ENCODE data around the gene FAM177A1. TPM values are rescaled to one million over a fixed set of nuclear protein-coding genes. Genes with fewer than 3 reads are reported as not detected.

Gene FAM177A1
- total and polyA plus RNA-seq, 9 of the 15 experiments (the other 6 are each of a cell fraction or from before 2014, with no cell fraction given): 7.7 to 36.2 (median 29.9) TPM

- TF ChIP-seq ZBTB1 (CRISPR knock-in tag; IDR thresholded peaks at IDR 0.05; ENCODE audit: borderline replicate concordance, low read depth) (no peak), MLX (CRISPR knock-in tag; conservative IDR thresholded peaks at IDR 0.05) (no peak), FOXJ2 (tag; IDR thresholded peaks at IDR 0.05) (peak; percentile 54; the same call in 1 of the 2 replicates), SMARCC2 (IDR thresholded peaks at IDR 0.05; ENCODE audit: low read depth) (peak; percentile 45; the same call in 1 of the 2 replicates), NFXL1 (CRISPR knock-in tag; IDR thresholded peaks at IDR 0.05) (no peak), CC2D1A (IDR thresholded peaks at IDR 0.05) (peak; percentile 49; the same call in 1 of the 2 replicates), SAP30 (IDR thresholded peaks at IDR 0.05; ENCODE audit: borderline replicate concordance, insufficient read depth, low read depth, low read length, poor library complexity, severe bottlenecking) (no peak), ZBTB9 (CRISPR knock-in tag; IDR thresholded peaks at IDR 0.05) (no peak), CSDE1 (IDR thresholded peaks at IDR 0.05) (no peak), DPF2 (IDR thresholded peaks at IDR 0.05) (peak; percentile 81), ZNF445 (CRISPR knock-in tag; IDR thresholded peaks at IDR 0.05; ENCODE audit: low read depth) (no peak), MAFK (IDR thresholded peaks at IDR 0.05; ENCODE audit: low read length) (peak; percentile 94), SMARCE1 (IDR thresholded peaks at IDR 0.05) (peak; percentile 65), GATAD2A (IDR thresholded peaks at IDR 0.05) (no peak), BRF2 (IDR thresholded peaks at IDR 0.05; ENCODE audit: borderline replicate concordance, insufficient read depth, insufficient read length) (no peak), NFE2L1 (tag; IDR thresholded peaks at IDR 0.05; ENCODE audit: borderline replicate concordance, low read depth) (peak; percentile 97), SETDB1 (IDR thresholded peaks at IDR 0.05; ENCODE audit: low read length) (no peak), MYC (IDR thresholded peaks at IDR 0.05; ENCODE audit: low read depth, low read length) (no peak), MYC (CRISPR knock-in tag; IDR thresholded peaks at IDR 0.05; ENCODE audit: borderline replicate concordance, low read depth) (no peak)
These were observed 4.6 kb downstream of the FAM177A1 start (continued) for GRCh38 chr14:35050652-35051051.

All from K562 (cell line).